Uterus (tissue), 2 donors: ENCODE data around the gene SIAH2.

Source experiments
- POLR2A ChIP-seq, 2 donors: fragments of 450-650 bp; IDR thresholded peaks; one replicate each; pipeline ENCODE4 v1.6.1; 2016; ENCODE audit warnings: antibody characterized with exemption in 2 of 2, mild to moderate bottlenecking in 1 of 2, moderate library complexity in 1 of 2
- TF ChIP-seq, protein P1 (sequence below), 4 experiments: fragments of 200-600 bp in 2 of 4; fragments of 450-650 bp in 2 of 4; sonication (generic) in 2 of 4; IDR thresholded peaks; one replicate each; pipeline ENCODE4 v1.5.1; 2016 to 2019; ENCODE audit warnings: antibody characterized with exemption in 4 of 4, mild to moderate bottlenecking in 2 of 4, moderate library complexity in 1 of 4

- no peak for TF ChIP-seq POLR2A (IDR thresholded peaks at IDR 0.05)
- TF ChIP-seq, protein P1, sequence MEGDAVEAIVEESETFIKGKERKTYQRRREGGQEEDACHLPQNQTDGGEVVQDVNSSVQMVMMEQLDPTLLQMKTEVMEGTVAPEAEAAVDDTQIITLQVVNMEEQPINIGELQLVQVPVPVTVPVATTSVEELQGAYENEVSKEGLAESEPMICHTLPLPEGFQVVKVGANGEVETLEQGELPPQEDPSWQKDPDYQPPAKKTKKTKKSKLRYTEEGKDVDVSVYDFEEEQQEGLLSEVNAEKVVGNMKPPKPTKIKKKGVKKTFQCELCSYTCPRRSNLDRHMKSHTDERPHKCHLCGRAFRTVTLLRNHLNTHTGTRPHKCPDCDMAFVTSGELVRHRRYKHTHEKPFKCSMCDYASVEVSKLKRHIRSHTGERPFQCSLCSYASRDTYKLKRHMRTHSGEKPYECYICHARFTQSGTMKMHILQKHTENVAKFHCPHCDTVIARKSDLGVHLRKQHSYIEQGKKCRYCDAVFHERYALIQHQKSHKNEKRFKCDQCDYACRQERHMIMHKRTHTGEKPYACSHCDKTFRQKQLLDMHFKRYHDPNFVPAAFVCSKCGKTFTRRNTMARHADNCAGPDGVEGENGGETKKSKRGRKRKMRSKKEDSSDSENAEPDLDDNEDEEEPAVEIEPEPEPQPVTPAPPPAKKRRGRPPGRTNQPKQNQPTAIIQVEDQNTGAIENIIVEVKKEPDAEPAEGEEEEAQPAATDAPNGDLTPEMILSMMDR (IDR thresholded peaks at IDR 0.05) = no peak
Measured at GRCh38 chr3:150749255-150749654, 13.7 kb downstream of the SIAH2 start.
